Neural progenitor cell (in vitro differentiated cells): ENCODE data around the gene C12orf76. TPM values are rescaled to one million over a fixed set of nuclear protein-coding genes. Genes with fewer than 3 reads are reported as not detected.
"Not testable (repeated sequence)": the region's sequence is repeated elsewhere in the genome, so short reads cannot be mapped to it uniquely, and the experiment has no call there.

Experiments
- DNase-seq: peaks from one replicate; pipeline ENCODE4 v3.0.0-alpha.2; 2016; ENCODE audit warnings: low spot score
- H2AFZ ChIP-seq: fragments of 200-600 bp; sonication (generic); replicated peaks from 2 replicates; pipeline ENCODE4 v1.6.1; 2016; ENCODE audit warnings: antibody characterized with exemption
- H3F3A ChIP-seq: fragments of 200-600 bp; sonication (generic); 2 replicates; pipeline ENCODE4 v1.6.1; 2016; ENCODE audit warnings: antibody characterized with exemption, low read depth
- H3K27ac ChIP-seq: fragments of 200-600 bp; sonication (generic); 2 replicates; pipeline ENCODE4 v1.5.1; 2016; ENCODE audit warnings: mild to moderate bottlenecking
- H3K27me3 ChIP-seq: fragments of 200-600 bp; sonication (generic); 2 replicates; pipeline ENCODE4 v1.6.1; 2016; ENCODE audit warnings: mild to moderate bottlenecking, moderate library complexity
- H3K36me3 ChIP-seq: fragments of 200-600 bp; sonication (generic); 2 replicates; pipeline ENCODE4 v1.5.1; 2016
- H3K4me1 ChIP-seq: fragments of 200-600 bp; sonication (generic); 2 replicates; pipeline ENCODE4 v1.6.1; 2016; ENCODE audit warnings: mixed run types
- H3K4me2 ChIP-seq: fragments of 200-600 bp; sonication (generic); 2 replicates; pipeline ENCODE4 v1.6.1; 2016
- H3K4me3 ChIP-seq: fragments of 200-600 bp; sonication (generic); 2 replicates; pipeline ENCODE4 v1.5.1; 2016
- H3K79me2 ChIP-seq: fragments of 200-600 bp; sonication (generic); 2 replicates; pipeline ENCODE4 v1.6.1; 2016; ENCODE audit warnings: low read depth
- H3K9ac ChIP-seq: fragments of 200-600 bp; sonication (generic); 2 replicates; pipeline ENCODE4 v1.6.1; 2016
- H3K9me3 ChIP-seq: fragments of 200-600 bp; sonication (generic); 2 replicates; pipeline ENCODE4 v1.5.1; 2016; ENCODE audit warnings: low read depth
- H4K20me1 ChIP-seq: fragments of 200-600 bp; sonication (generic); 2 replicates; pipeline ENCODE4 v1.6.1; 2016; ENCODE audit warnings: low read depth
- H3K27ac Mint-ChIP-seq: 3 replicates; pipeline ENCODE4 v1.8.0; 2021; ENCODE audit warnings: mixed read lengths
- H3K27me3 Mint-ChIP-seq: 2 replicates; pipeline ENCODE4 v1.8.0; 2022; ENCODE audit warnings: low read depth, mild to moderate bottlenecking, inconsistent platforms, moderate library complexity, mixed read lengths; ENCODE audit not compliant: insufficient read depth
- H3K36me3 Mint-ChIP-seq: 3 replicates; pipeline ENCODE4 v1.8.0; 2021; ENCODE audit warnings: mixed read lengths
- H3K4me1 Mint-ChIP-seq: 3 replicates; pipeline ENCODE4 v1.8.0; 2021; ENCODE audit warnings: mixed read lengths
- H3K4me3 Mint-ChIP-seq: 3 replicates; pipeline ENCODE4 v1.8.0; 2021; ENCODE audit warnings: mild to moderate bottlenecking, moderate library complexity, mixed read lengths
- H3K9me3 Mint-ChIP-seq: 3 replicates; pipeline ENCODE4 v1.8.0; 2020; ENCODE audit warnings: mixed read lengths
- EZH2 ChIP-seq: fragments of 200-600 bp; sonication (generic); IDR thresholded peaks from 2 replicates; pipeline ENCODE4 v1.6.1; 2017; ENCODE audit warnings: antibody characterized with exemption, mild to moderate bottlenecking, moderate library complexity
- EZH2phosphoT487 ChIP-seq: fragments of 200-600 bp; sonication (generic); IDR thresholded peaks from 2 replicates; pipeline ENCODE4 v1.6.1; 2017; ENCODE audit warnings: antibody characterized with exemption
- total RNA-seq: library from RNA; depleted of rRNA; stranded (reverse); fragments of >200 nt; gene quantifications from 2 replicates; pipeline ENCODE4 v1.2.3, GENCODE V29; 2015; ENCODE audit warnings: low replicate concordance
- TF ChIP-seq, protein P1 (sequence below): fragments of 200-600 bp; sonication (generic); IDR thresholded peaks from 2 replicates; pipeline ENCODE4 v1.5.1; 2017; ENCODE audit warnings: antibody characterized with exemption, mild to moderate bottlenecking

The C12orf76 gene
- total RNA-seq, 1 donor from 2014 or later, result 48.8 TPM

DNA sequence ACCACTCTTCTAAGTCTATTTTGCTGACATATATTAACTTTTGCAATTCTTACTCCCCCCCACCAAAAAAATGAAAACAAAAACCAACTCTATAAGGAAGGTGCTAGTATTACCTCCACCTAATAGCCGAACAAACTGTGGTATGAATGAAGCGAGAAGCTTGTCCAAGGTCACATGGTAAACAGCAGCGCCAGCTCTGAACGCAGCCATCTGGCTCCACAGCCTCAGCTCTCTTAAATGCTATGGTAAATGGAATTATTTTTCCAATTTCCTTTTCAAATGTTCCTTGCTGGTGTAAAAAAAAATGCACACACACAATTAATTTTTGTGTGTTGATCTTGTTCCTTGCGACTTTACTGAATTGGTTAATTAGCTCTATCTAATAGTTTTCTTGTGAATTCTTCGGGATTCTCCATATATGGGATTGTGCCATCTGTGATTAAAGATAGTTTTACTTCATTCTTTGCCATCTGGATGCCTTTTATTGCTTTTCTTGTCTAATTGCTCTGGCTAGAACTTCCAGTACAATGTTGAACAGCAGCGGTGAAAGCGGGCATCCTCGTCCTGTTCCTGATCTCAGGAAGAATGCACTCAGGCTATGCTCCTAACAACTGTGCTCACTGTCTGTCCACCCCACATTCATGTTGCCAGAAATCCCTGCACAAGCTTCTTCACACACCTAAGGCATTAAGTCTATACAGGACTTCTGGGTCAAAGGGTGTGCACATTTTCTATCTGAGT, 10.7 kb upstream of the C12orf76 start:
- Histone ChIP-seq H3K27me3 (no peaks in the 10 kb centered on the region), H2AFZ (no peak overlapping the region), H3K79me2 (no peaks in the 10 kb centered on the region), H3K4me1 (no peaks in the 10 kb centered on the region), H3K4me2 (no peak overlapping the region), H3K4me3 (no peak overlapping the region), H3K36me3 (no peaks in the 10 kb centered on the region), H3K27ac (no peak overlapping the region), H3K9ac (no peak overlapping the region), H3F3A (no peaks in the 10 kb centered on the region), H3K9me3 (no peaks in the 10 kb centered on the region), H4K20me1 (no peaks in the 10 kb centered on the region)
- Mint-ChIP-seq H3K27ac (no peak overlapping the region), H3K9me3 (no peaks in the 10 kb centered on the region), H3K36me3 (no peaks in the 10 kb centered on the region), H3K4me3 (no peak overlapping the region), H3K4me1 (peaks cover 14% of the 10 kb centered on the region), H3K27me3 (peaks cover 10% of the 10 kb centered on the region)
- DNase-seq, result no peak
- no peak for TF ChIP-seq EZH2phosphoT487

GRCh38 chr12:110056643-110057042, 8.3 kb upstream of the C12orf76 start:
- Mint-ChIP-seq H3K4me1 (peaks cover 14% of the 10 kb centered on the region), H3K27ac (peak overlapping the region; percentile 74)
- H3K36me3 Mint-ChIP-seq, H3K4me3 Mint-ChIP-seq, H3K36me3 ChIP-seq, H3K4me1 ChIP-seq, H3K4me2 ChIP-seq, H3K27ac ChIP-seq, DNase-seq, H3K79me2 ChIP-seq, H3K27me3 ChIP-seq, H3F3A ChIP-seq, H3K4me3 ChIP-seq, H3K9me3 Mint-ChIP-seq, H3K27me3 Mint-ChIP-seq, H3K9ac ChIP-seq, H2AFZ ChIP-seq, H4K20me1 ChIP-seq, H3K9me3 ChIP-seq: not testable (repeated sequence)

GRCh38 chr12:110055375-110056352, 7.3 kb upstream of the C12orf76 start:
- H3K9me3 ChIP-seq, H3K27ac ChIP-seq, H3K4me2 ChIP-seq, H3K36me3 Mint-ChIP-seq, H3K4me3 ChIP-seq, H3K79me2 ChIP-seq, DNase-seq, H2AFZ ChIP-seq, H3K27me3 Mint-ChIP-seq, H4K20me1 ChIP-seq, H3K9me3 Mint-ChIP-seq, H3K4me3 Mint-ChIP-seq, H3K27ac Mint-ChIP-seq, H3F3A ChIP-seq, H3K4me1 ChIP-seq, H3K36me3 ChIP-seq, H3K27me3 ChIP-seq, H3K9ac ChIP-seq: not testable (repeated sequence)
- peaks cover 14% of the 10 kb centered on the region for H3K4me1 Mint-ChIP-seq

DNA sequence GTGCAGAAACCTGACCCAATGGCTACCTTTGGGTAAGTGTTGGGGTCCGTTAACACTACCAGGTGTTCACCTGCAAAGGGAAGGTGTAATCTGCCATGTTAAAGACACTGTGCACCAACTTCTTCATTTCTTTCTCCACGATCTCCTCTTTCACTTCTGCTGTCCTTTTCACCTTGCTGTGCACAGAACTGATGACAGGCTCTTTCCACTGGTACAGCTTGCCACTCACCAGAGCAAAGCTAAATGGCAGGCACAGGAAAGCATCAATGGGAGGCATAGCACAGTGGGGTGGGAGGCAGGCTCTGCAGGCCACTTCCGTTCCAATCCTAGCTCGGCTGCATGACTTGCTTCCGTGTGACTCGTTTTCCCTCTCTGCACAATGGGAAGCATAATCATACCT, 2.6 kb upstream of the C12orf76 start:
- Mint-ChIP-seq H3K36me3 (no peaks in the 10 kb centered on the region), H3K27ac (no peak overlapping the region), H3K27me3 (peaks cover 7% of the 10 kb centered on the region), H3K9me3 (no peaks in the 10 kb centered on the region), H3K4me3 (no peak overlapping the region), H3K4me1 (peaks cover 32% of the 10 kb centered on the region)
- TF ChIP-seq EZH2, result no peak
- TF ChIP-seq, protein P1, sequence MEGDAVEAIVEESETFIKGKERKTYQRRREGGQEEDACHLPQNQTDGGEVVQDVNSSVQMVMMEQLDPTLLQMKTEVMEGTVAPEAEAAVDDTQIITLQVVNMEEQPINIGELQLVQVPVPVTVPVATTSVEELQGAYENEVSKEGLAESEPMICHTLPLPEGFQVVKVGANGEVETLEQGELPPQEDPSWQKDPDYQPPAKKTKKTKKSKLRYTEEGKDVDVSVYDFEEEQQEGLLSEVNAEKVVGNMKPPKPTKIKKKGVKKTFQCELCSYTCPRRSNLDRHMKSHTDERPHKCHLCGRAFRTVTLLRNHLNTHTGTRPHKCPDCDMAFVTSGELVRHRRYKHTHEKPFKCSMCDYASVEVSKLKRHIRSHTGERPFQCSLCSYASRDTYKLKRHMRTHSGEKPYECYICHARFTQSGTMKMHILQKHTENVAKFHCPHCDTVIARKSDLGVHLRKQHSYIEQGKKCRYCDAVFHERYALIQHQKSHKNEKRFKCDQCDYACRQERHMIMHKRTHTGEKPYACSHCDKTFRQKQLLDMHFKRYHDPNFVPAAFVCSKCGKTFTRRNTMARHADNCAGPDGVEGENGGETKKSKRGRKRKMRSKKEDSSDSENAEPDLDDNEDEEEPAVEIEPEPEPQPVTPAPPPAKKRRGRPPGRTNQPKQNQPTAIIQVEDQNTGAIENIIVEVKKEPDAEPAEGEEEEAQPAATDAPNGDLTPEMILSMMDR, result no peak
- no peak for TF ChIP-seq EZH2phosphoT487
- Histone ChIP-seq H3K9ac (no peak overlapping the region), H3K36me3 (no peaks in the 10 kb centered on the region), H3K4me3 (no peak overlapping the region), H4K20me1 (no peaks in the 10 kb centered on the region), H2AFZ (no peak overlapping the region), H3K79me2 (peaks cover 24% of the 10 kb centered on the region), H3K4me2 (no peak overlapping the region), H3K27me3 (no peaks in the 10 kb centered on the region), H3K4me1 (peaks cover 6% of the 10 kb centered on the region), H3F3A (no peaks in the 10 kb centered on the region), H3K9me3 (no peaks in the 10 kb centered on the region), H3K27ac (no peak overlapping the region)
- DNase-seq, result no peak

DNA sequence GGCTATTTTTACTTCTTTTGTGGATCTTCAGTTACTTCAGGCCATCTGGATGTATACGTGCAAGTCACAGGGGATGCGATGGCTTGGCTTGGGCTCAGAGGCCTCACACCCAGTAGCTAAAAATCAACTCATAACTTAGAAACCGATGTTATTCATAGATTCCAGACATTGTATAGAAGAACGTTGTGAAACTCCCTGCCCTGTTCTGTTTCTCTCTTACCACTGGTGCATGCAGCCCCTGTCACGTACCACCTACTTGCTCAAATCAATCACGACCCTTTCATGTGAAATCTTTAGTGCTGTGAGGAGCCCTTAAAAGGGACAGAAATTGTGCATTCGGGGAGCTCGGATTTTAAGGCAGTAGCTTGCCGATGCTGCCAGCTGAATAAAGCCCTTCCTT, 1.3 kb upstream of the C12orf76 start:
- Mint-ChIP-seq H3K4me1 (peaks cover 27% of the 10 kb centered on the region), H3K4me3 (peak overlapping the region; percentile 91)
- not testable (repeated sequence) for H3K4me2 ChIP-seq, H4K20me1 ChIP-seq, H3K27ac ChIP-seq, H3K9ac ChIP-seq, H2AFZ ChIP-seq, H3K36me3 ChIP-seq, H3F3A ChIP-seq, H3K9me3 ChIP-seq, H3K36me3 Mint-ChIP-seq, H3K27me3 ChIP-seq, H3K4me3 ChIP-seq, H3K27ac Mint-ChIP-seq, H3K9me3 Mint-ChIP-seq, H3K27me3 Mint-ChIP-seq, H3K4me1 ChIP-seq, DNase-seq
- H3K79me2 ChIP-seq, result peaks cover 27% of the 10 kb centered on the region

DNA sequence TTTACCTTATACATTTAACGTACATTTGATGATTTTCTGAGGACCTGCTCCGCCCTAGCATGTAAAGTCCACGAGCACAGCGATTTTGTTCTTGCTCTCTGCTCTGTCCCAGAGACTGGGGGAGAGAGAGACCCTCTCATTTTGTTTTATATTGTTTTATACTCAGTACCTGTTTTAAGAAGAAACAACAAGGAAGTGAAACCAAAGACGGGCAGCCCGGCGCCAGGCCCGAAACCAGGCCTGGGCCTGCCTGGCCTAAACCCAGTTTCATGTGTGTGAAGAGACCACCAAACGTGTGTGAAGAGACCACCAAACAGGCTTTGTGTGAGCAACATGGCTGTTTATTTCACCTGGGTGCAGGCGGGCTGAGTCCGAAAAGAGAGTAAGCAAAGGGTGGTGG, 712 bp upstream of the C12orf76 start:
- H3K36me3 ChIP-seq, H3K27me3 ChIP-seq, H3K27ac ChIP-seq, H3K9me3 Mint-ChIP-seq, H3K36me3 Mint-ChIP-seq, H3K9me3 ChIP-seq, DNase-seq, H3K9ac ChIP-seq, H3F3A ChIP-seq, H3K27me3 Mint-ChIP-seq, H4K20me1 ChIP-seq, H3K4me1 ChIP-seq: not testable (repeated sequence)
- Mint-ChIP-seq H3K4me1 (peaks cover 27% of the 10 kb centered on the region), H3K27ac (peak overlapping the region; percentile 96), H3K4me3 (peak overlapping the region; percentile 91)
- Histone ChIP-seq H3K4me2 (peak overlapping the region; percentile 90), H3K79me2 (peaks cover 32% of the 10 kb centered on the region), H2AFZ (peak overlapping the region; percentile 94), H3K4me3 (peak overlapping the region; percentile 97)
